Stimulated activated memory B cell treated with anti-CD40 and anti-IgM and Interleukin-4, amounts not matched to agents 10 μg/mL and 1 μg/mL and 100 μg/mL, for 72 hours (primary cell): ENCODE measurements around the gene ZFYVE21.
A peak's percentile ranks its signal among the peaks of the same experiment; 100 is the strongest.
"Not testable (repeated sequence)": the region's sequence is repeated elsewhere in the genome, so short reads cannot be mapped to it uniquely, and the experiment has no call there.

ENCODE experiments used
- ATAC-seq: fragments of 150-1000 bp; cut with Tn5 transposase; 2 replicates; pipeline ENCODE4 v1.10.0; 2021
- H3K27ac Mint-ChIP-seq: one replicate; pipeline ENCODE4 v1.8.0; 2022; ENCODE audit warnings: mild to moderate bottlenecking, mixed read lengths
- H3K27me3 Mint-ChIP-seq: one replicate; pipeline ENCODE4 v1.8.0; 2022; ENCODE audit warnings: mixed read lengths
- H3K36me3 Mint-ChIP-seq: one replicate; pipeline ENCODE4 v1.8.0; 2022; ENCODE audit warnings: mixed read lengths
- H3K4me1 Mint-ChIP-seq: one replicate; pipeline ENCODE4 v1.8.0; 2022; ENCODE audit warnings: mixed read lengths
- H3K4me3 Mint-ChIP-seq: one replicate; pipeline ENCODE4 v1.8.0; 2022; ENCODE audit warnings: mild to moderate bottlenecking, moderate library complexity, mixed read lengths
- H3K9me3 Mint-ChIP-seq: one replicate; pipeline ENCODE4 v1.8.0; 2022; ENCODE audit warnings: mixed read lengths

Gene ZFYVE21

GRCh38 chr14:103765526-103765925 is 49.9 kb downstream of the ZFYVE21 start:
- Mint-ChIP-seq H3K36me3 (peaks cover 12% of the 10 kb centered on the region), H3K27me3 (no peaks in the 10 kb centered on the region), H3K9me3 (peaks cover 2% of the 10 kb centered on the region), H3K4me3 (no peak overlapping the region), H3K4me1 (peaks cover 17% of the 10 kb centered on the region), H3K27ac (peak overlapping the region; percentile 13)
- no peak for ATAC-seq

- peaks cover 5% of the 10 kb centered on the region for H3K9me3 Mint-ChIP-seq
- no peaks in the 10 kb centered on the region for H3K27me3 Mint-ChIP-seq
- H3K36me3 Mint-ChIP-seq: peaks cover 21% of the 10 kb centered on the region
- no peak for ATAC-seq
- no peak overlapping the region for H3K4me3 Mint-ChIP-seq
- no peak overlapping the region for H3K27ac Mint-ChIP-seq
- peaks cover 17% of the 10 kb centered on the region for H3K4me1 Mint-ChIP-seq
Observed at GRCh38 chr14:103767336-103767894, 51.8 kb downstream of the ZFYVE21 start.

- ATAC-seq: no peak
- no peak overlapping the region for H3K4me3 Mint-ChIP-seq
- H3K4me1 Mint-ChIP-seq: peaks cover 3% of the 10 kb centered on the region
- H3K36me3 Mint-ChIP-seq: peaks cover 48% of the 10 kb centered on the region
- no peak overlapping the region for H3K27ac Mint-ChIP-seq
- H3K9me3 Mint-ChIP-seq: peaks cover 3% of the 10 kb centered on the region
- H3K27me3 Mint-ChIP-seq: no peaks in the 10 kb centered on the region
Observed at GRCh38 chr14:103770500-103770899, 54.9 kb downstream of the ZFYVE21 start.

GRCh38 chr14:103770902-103771301 is 55.3 kb downstream of the ZFYVE21 start:
- no peak overlapping the region for H3K27ac Mint-ChIP-seq
- ATAC-seq: no peak
- H3K9me3 Mint-ChIP-seq: peaks cover 3% of the 10 kb centered on the region
- peaks cover 50% of the 10 kb centered on the region for H3K36me3 Mint-ChIP-seq
- H3K4me1 Mint-ChIP-seq: no peaks in the 10 kb centered on the region
- H3K4me3 Mint-ChIP-seq: no peak overlapping the region
- no peaks in the 10 kb centered on the region for H3K27me3 Mint-ChIP-seq

- H3K4me3 Mint-ChIP-seq: no peak overlapping the region
- H3K9me3 Mint-ChIP-seq: peaks cover 3% of the 10 kb centered on the region
- no peak for ATAC-seq
- H3K36me3 Mint-ChIP-seq: peaks cover 54% of the 10 kb centered on the region
- no peak overlapping the region for H3K27ac Mint-ChIP-seq
- H3K27me3 Mint-ChIP-seq: no peaks in the 10 kb centered on the region
- H3K4me1 Mint-ChIP-seq: no peaks in the 10 kb centered on the region
Observed at GRCh38 chr14:103772078-103772712, 56.6 kb downstream of the ZFYVE21 start.

- ATAC-seq: no peak
- Mint-ChIP-seq H3K27me3 (no peaks in the 10 kb centered on the region), H3K4me3 (no peak overlapping the region), H3K4me1 (no peaks in the 10 kb centered on the region), H3K9me3 (peaks cover 3% of the 10 kb centered on the region), H3K36me3 (peaks cover 53% of the 10 kb centered on the region), H3K27ac (no peak overlapping the region)
Observed at GRCh38 chr14:103773521-103773920, 57.9 kb downstream of the ZFYVE21 start.

GRCh38 chr14:103775506-103775905 is 59.9 kb downstream of the ZFYVE21 start:
- H3K9me3 Mint-ChIP-seq: peaks cover 3% of the 10 kb centered on the region
- H3K4me3 Mint-ChIP-seq: no peak overlapping the region
- peaks cover 57% of the 10 kb centered on the region for H3K36me3 Mint-ChIP-seq
- no peak for ATAC-seq
- H3K27me3 Mint-ChIP-seq: no peaks in the 10 kb centered on the region
- no peaks in the 10 kb centered on the region for H3K4me1 Mint-ChIP-seq
- H3K27ac Mint-ChIP-seq: no peak overlapping the region

- H3K27ac Mint-ChIP-seq, H3K27me3 Mint-ChIP-seq, H3K4me1 Mint-ChIP-seq, H3K4me3 Mint-ChIP-seq, ATAC-seq, H3K9me3 Mint-ChIP-seq: not testable (repeated sequence)
- H3K36me3 Mint-ChIP-seq: peaks cover 57% of the 10 kb centered on the region
Observed at GRCh38 chr14:103776319-103776718, 60.7 kb downstream of the ZFYVE21 start.

- ATAC-seq: no peak
- no peak overlapping the region for H3K27ac Mint-ChIP-seq
Observed at GRCh38 chr14:103782376-103782775, 66.8 kb downstream of the ZFYVE21 start.

More at GRCh38 chr14:103782376-103782775, 66.8 kb downstream of the ZFYVE21 start:
- Mint-ChIP-seq H3K4me3 (no peak overlapping the region), H3K27me3 (no peaks in the 10 kb centered on the region), H3K9me3 (no peaks in the 10 kb centered on the region), H3K36me3 (peaks cover 9% of the 10 kb centered on the region), H3K4me1 (no peaks in the 10 kb centered on the region)
